Measurements from ENCODE around the gene BRS3. TPM values are rescaled to one million over a fixed set of nuclear protein-coding genes. Genes with fewer than 3 reads are reported as not detected.

Gene BRS3
- total RNA-seq, 4 donors from 2014 or later, result not detected

DNA sequence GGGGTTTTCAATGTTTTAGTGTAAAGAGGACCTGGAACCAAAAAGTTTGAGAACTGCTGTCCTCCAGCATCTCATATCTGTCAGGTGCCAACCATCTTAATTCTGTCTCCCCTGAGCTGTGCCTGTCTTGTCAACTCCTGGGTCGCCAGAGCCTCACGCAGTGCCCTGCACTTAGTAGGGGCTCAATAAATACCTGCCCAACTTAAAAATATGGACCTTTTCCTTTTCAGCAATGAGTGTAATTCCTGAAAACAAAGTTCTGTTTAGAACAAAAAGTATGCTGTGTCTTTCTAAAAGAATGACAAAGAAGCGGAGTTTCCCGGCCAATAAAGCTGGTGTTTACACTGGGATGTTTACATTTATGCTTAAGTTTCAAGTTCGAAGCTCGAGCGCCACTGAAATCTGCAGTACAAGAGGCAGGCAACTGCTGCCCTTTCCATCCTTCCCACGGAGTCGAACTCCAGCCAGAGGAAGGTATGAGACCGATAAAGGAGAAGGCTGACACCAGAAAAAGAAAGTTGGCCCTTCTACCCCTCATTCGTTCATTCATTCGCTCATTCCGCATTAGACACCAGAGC lies 8.5 kb downstream of the BRS3 start:
- 54% methylated on average over 13 of the region's 13 CpGs for WGBS
- H3K36me3 ChIP-seq, result peaks cover 0 to 14% (median 2%) of the 10 kb centered on the region in 4 donors
- intact Hi-C loops (cut with DNase I), result loop anchor here (5.0 kb wide), 1 partner anchor 524 kb away; the partner anchor contains the start of gene MMGT1

DNA sequence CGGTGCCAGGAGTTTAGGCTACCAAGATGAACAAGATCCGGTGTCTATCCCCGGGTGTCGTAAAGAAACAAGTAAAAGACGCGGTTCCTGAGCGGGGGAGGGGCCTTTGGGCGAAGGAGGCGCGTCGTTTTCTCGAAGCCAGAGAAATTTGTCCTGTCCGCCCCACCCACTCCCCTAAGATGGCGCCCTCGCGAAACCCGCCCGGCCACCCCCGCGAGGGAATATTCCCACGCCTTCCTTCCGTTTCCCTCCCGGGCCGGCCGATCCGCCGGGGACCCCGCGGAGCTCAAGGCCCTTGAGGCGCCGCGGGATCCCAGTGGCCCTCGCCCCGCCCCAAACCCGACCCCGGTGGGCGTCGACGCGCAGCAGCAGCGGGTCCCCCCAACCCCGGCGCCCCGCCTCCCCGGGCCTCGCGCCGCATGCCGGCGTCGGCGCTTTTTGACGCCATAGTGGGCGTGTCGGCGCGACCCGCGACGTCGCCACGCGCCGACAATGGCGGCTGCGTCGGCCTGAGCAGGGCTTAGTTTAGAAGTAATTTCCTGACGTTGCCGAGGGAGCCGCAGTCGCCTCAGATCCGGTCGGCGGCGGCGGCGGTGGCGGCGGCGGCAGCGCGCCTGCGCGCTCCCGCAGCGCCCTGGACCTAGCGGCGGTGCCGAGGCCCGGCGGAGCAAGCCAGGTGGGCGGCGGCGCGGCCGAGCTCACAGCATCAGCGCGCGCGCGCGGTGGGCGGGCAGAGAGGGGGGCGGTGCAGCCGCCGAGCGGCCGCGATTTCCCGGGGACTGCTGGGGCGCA lies 9.2 kb downstream of the BRS3 start:
- Histone ChIP-seq H3K4me1 (peaks cover 3 to 24% (median 15%) of the 10 kb centered on the region in 4 donors), H3K4me3 (peak overlapping the region; percentile 61 to 69 (median 66)), H3K9me3 (no peaks in the 10 kb centered on the region), H3K27ac (replicated peaks in 1 of 4) (peak overlapping the region; percentile 86 to 95 (median 94)), H3K36me3 (peaks cover 0 to 20% (median 5%) of the 10 kb centered on the region in 4 donors), H3K27me3 (peaks cover 0 to 7% (median 0%) of the 10 kb centered on the region in 4 donors)
- intact Hi-C loops (cut with DNase I), result loop anchor here (5.0 kb wide), 1 partner anchor 525 kb away; the partner anchor contains the start of gene MMGT1
- TF ChIP-seq POLR2A (IDR thresholded peaks at IDR 0.05; ENCODE audit: low read depth) (no peak), POLR2AphosphoS5 (IDR thresholded peaks at IDR 0.05) (peak; percentile 47 to 69), EP300 (IDR thresholded peaks at IDR 0.05) (no peak), CTCF (IDR thresholded peaks at IDR 0.05) (no peak)
- DNase-seq (ENCODE audit: extremely low spot score), result peak; percentile 95
- whole genome bisulfite sequencing, result 50% methylated on average over 22 of the region's 111 CpGs

More for the DNA sequence above, 8.5 kb downstream of the BRS3 start:
- peak overlapping the region; percentile 86 to 95 (median 94) for H3K27ac ChIP-seq (replicated peaks in 1 of 4)
- peaks cover 0 to 9% (median under 1%) of the 10 kb centered on the region in 4 donors for H3K27me3 ChIP-seq
- no peak for DNase-seq (ENCODE audit: extremely low spot score)
- H3K4me1 ChIP-seq, result peaks cover 3 to 24% (median 15%) of the 10 kb centered on the region in 4 donors
- peak overlapping the region; percentile 61 to 69 (median 66) for H3K4me3 ChIP-seq
- TF ChIP-seq POLR2AphosphoS5 (IDR thresholded peaks at IDR 0.05), result no peak
- TF ChIP-seq CTCF (IDR thresholded peaks at IDR 0.05), result no peak
- TF ChIP-seq POLR2A (IDR thresholded peaks at IDR 0.05; ENCODE audit: low read depth), result no peak
- TF ChIP-seq EP300 (IDR thresholded peaks at IDR 0.05), result no peak
- H3K9me3 ChIP-seq, result no peaks in the 10 kb centered on the region

GRCh38 chrX:136497556-136498052 lies 9.9 kb downstream of the BRS3 start, which contains the start of gene HTATSF1:
Gene HTATSF1, plus strand, starts transcription at chrX:136497592. Its CDS starts 93 bp downstream, at chrX:136497685.
- intact Hi-C loops (cut with DNase I), result loop anchor here (5.0 kb wide), 1 partner anchor 525 kb away; the partner anchor contains the start of gene MMGT1
- no peak for DNase-seq (ENCODE audit: extremely low spot score)
- TF ChIP-seq POLR2A (IDR thresholded peaks at IDR 0.05; ENCODE audit: low read depth) (no peak), POLR2AphosphoS5 (IDR thresholded peaks at IDR 0.05) (peak; percentile 38 to 62), EP300 (IDR thresholded peaks at IDR 0.05) (no peak), CTCF (IDR thresholded peaks at IDR 0.05) (no peak)
- Histone ChIP-seq H3K9me3 (no peaks in the 10 kb centered on the region), H3K27ac (replicated peaks in 1 of 4) (peak within 1 kb of the TSS; percentile 86 to 95 (median 94)), H3K36me3 (peaks cover 0 to 20% (median 7%) of the 10 kb centered on the region in 4 donors), H3K27me3 (peaks cover 0 to 7% (median 0%) of the 10 kb centered on the region in 4 donors), H3K4me3 (peak within 1 kb of the TSS; percentile 61 to 69 (median 66)), H3K4me1 (peaks cover 3 to 24% (median 15%) of the 10 kb centered on the region in 4 donors)
- 53% methylated on average over 27 of the region's 35 CpGs for WGBS

DNA sequence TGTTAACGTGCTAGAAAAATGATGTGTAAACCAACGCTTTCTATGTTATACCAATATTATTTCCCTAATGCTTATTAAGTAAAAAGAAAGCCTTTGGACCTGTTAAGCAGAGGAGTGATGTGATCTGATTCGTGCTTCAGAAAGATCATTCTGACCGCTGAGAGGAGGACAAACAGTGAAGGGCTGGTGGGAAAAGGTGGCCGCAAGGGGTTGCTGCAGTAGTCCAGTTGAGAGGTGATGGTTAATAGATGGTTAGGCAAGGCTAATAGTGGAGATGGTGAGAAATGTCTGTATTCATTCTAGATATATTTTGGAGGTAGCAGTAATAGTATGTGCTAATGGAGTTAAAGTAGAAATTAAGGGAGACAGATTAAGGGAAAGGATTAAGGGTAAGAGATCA lies 31.3 kb downstream of the BRS3 start:
- no peak overlapping the region for H3K27ac ChIP-seq (replicated peaks in 1 of 4)
- intact Hi-C loops (cut with DNase I), result no loop called here
- no peaks in the 10 kb centered on the region for H3K27me3 ChIP-seq
- no peaks in the 10 kb centered on the region for H3K36me3 ChIP-seq
- no peak for TF ChIP-seq CTCF (IDR thresholded peaks at IDR 0.05)
- no peak for TF ChIP-seq EP300 (IDR thresholded peaks at IDR 0.05)
- no peak for TF ChIP-seq POLR2AphosphoS5 (IDR thresholded peaks at IDR 0.05)
- no peak for TF ChIP-seq POLR2A (IDR thresholded peaks at IDR 0.05; ENCODE audit: low read depth)
- H3K9me3 ChIP-seq, result no peaks in the 10 kb centered on the region
- no peak overlapping the region for H3K4me3 ChIP-seq
- no peak for DNase-seq (ENCODE audit: extremely low spot score)
- H3K4me1 ChIP-seq, result no peaks in the 10 kb centered on the region
- WGBS, result 68% methylated on average over 5 of the region's 5 CpGs

Data from esophagus muscularis mucosa (tissue), 4 donors.